Liver (tissue), 9 donors: ENCODE measurements around the gene NAT14. TPM values are rescaled to one million over a fixed set of nuclear protein-coding genes. Genes with fewer than 3 reads are reported as not detected.
A peak's percentile ranks its signal among the peaks of the same experiment; 100 is the strongest.

ENCODE experiments used
- DNase-seq: peaks from one replicate; pipeline ENCODE4 v3.0.0-alpha.2; 2017; ENCODE audit warnings: low spot score
- H3K27ac ChIP-seq, 2 donors: one replicate each; pipeline ENCODE4 v1.7.0; 2013; ENCODE audit warnings: inconsistent platforms in 2 of 2, low read length in 2 of 2, control low read depth in 1 of 2, low read depth in 1 of 2, mild to moderate bottlenecking in 1 of 2
- H3K27me3 ChIP-seq, 4 donors: one replicate each; pipeline versions ENCODE4 v1.6.1 to v1.7.0; 2013; ENCODE audit warnings: low read length in 3 of 4, inconsistent platforms in 1 of 4, mild to moderate bottlenecking in 1 of 4, moderate library complexity in 1 of 4; ENCODE audit not compliant: control insufficient read depth in 4 of 4, insufficient read depth in 4 of 4
- H3K36me3 ChIP-seq, 4 donors: one replicate each; pipeline versions ENCODE4 v1.6.1 to v1.7.0; 2013; ENCODE audit warnings: low read length in 3 of 4, mild to moderate bottlenecking in 3 of 4, low read depth in 1 of 4, moderate library complexity in 1 of 4; ENCODE audit not compliant: control insufficient read depth in 4 of 4, insufficient read depth in 3 of 4
- H3K4me1 ChIP-seq, 4 donors: one replicate each; pipeline versions ENCODE4 v1.6.1 to v1.7.0; 2013; ENCODE audit warnings: low read length in 3 of 4, mild to moderate bottlenecking in 3 of 4, moderate library complexity in 1 of 4; ENCODE audit not compliant: control insufficient read depth in 4 of 4, insufficient read depth in 4 of 4
- H3K4me3 ChIP-seq, 3 donors: one replicate each; pipeline versions ENCODE4 v1.6.1 to v1.7.0; 2013; ENCODE audit warnings: low read length in 3 of 3, control low read depth in 1 of 3, low read depth in 1 of 3, mild to moderate bottlenecking in 1 of 3
- H3K9ac ChIP-seq, 2 donors: one replicate each; pipeline ENCODE4 v1.7.0; 2013; ENCODE audit warnings: low read length in 2 of 2, mild to moderate bottlenecking in 2 of 2, moderate library complexity in 2 of 2, control low read depth in 1 of 2, low read depth in 1 of 2
- H3K9me3 ChIP-seq, 4 donors: one replicate each; pipeline versions ENCODE4 v1.6.1 to v1.7.0; 2013; ENCODE audit warnings: low read length in 3 of 4; ENCODE audit not compliant: control insufficient read depth in 4 of 4
- EGR1 ChIP-seq, 2 donors: IDR thresholded peaks; 2 replicates each; pipeline ENCODE4 v1.6.1; 2016 to 2018; ENCODE audit warnings: antibody characterized with exemption in 2 of 2, low read depth in 2 of 2
- FOXA1 ChIP-seq: IDR thresholded peaks from 2 replicates; pipeline ENCODE4 v1.6.1; 2016; ENCODE audit warnings: antibody characterized with exemption
- FOXA2 ChIP-seq: IDR thresholded peaks from 2 replicates; pipeline ENCODE4 v1.6.1; 2016; ENCODE audit warnings: antibody characterized with exemption
- GABPA ChIP-seq, 2 donors: IDR thresholded peaks in 1 of 2; conservative IDR thresholded peaks in 1 of 2; 2 replicates each; pipeline ENCODE4 v1.6.1; 2016; ENCODE audit warnings: antibody characterized with exemption in 2 of 2, mild to moderate bottlenecking in 1 of 2, moderate library complexity in 1 of 2
- HNF4A ChIP-seq, 2 donors: conservative IDR thresholded peaks; 2 replicates each; pipeline ENCODE4 v1.6.1; 2016; ENCODE audit warnings: antibody characterized with exemption in 2 of 2, mild to moderate bottlenecking in 2 of 2
- HNF4G ChIP-seq: IDR thresholded peaks from 2 replicates; pipeline ENCODE4 v1.6.1; 2016; ENCODE audit warnings: antibody characterized with exemption
- JUND ChIP-seq, 2 donors: IDR thresholded peaks; 2 replicates each; pipeline ENCODE4 v1.6.1; 2016; ENCODE audit warnings: antibody characterized with exemption in 2 of 2
- NR2F2 ChIP-seq: IDR thresholded peaks from 2 replicates; pipeline ENCODE4 v1.6.1; 2016; ENCODE audit warnings: antibody characterized with exemption
- RAD21 ChIP-seq, 2 donors: IDR thresholded peaks; 2 replicates each; pipeline ENCODE4 v1.6.1; 2016; ENCODE audit warnings: antibody characterized with exemption in 2 of 2, mild to moderate bottlenecking in 2 of 2
- RXRA ChIP-seq, 2 donors: IDR thresholded peaks; 2 replicates each; pipeline ENCODE4 v1.6.1; 2017 to 2018; ENCODE audit warnings: antibody characterized with exemption in 2 of 2, mild to moderate bottlenecking in 1 of 2
- SP1 ChIP-seq: IDR thresholded peaks from 2 replicates; pipeline ENCODE4 v1.6.1; 2018; ENCODE audit warnings: antibody characterized with exemption, mild to moderate bottlenecking
- TAF1 ChIP-seq: conservative IDR thresholded peaks from 2 replicates; pipeline ENCODE4 v1.6.1; 2016; ENCODE audit warnings: antibody characterized with exemption, mild to moderate bottlenecking
- YY1 ChIP-seq: IDR thresholded peaks from 2 replicates; pipeline ENCODE4 v1.6.1; 2016; ENCODE audit warnings: antibody characterized with exemption, mild to moderate bottlenecking
- WGBS: extraction: QIAGEN DNeasy Blood & Tissue Kit; methylation state at CpG from one replicate; pipeline ENCODE4 v1.1.7; 2013; 5-methylcytosine and 5-hydroxymethylcytosine counted together
- polyA plus RNA-seq, 2 donors: library from polyadenylated mRNA; stranded (reverse) in 1 of 2; unstranded in 1 of 2; fragments of 200-250 nt in 1 of 2; fragments of >200 nt in 1 of 2; fragmentation: Nextera tagmentation in 1 of 2; extraction: Ambion mirVana in 1 of 2; gene quantifications; one replicate each; pipeline versions ENCODE4 v1.2.1 to v1.2.3, GENCODE V29; 2013 to 2015
- total RNA-seq, 2 donors: library from RNA; depleted of rRNA; stranded (reverse); fragments of >200 nt; gene quantifications; one replicate each; pipeline ENCODE4 v1.2.3, GENCODE V29; 2014
- TF ChIP-seq, protein P1 (sequence below): IDR thresholded peaks from 2 replicates; pipeline ENCODE4 v1.6.1; 2016; ENCODE audit warnings: antibody characterized with exemption
- TF ChIP-seq, protein P2 (sequence below): IDR thresholded peaks from 2 replicates; pipeline ENCODE4 v1.6.1; 2016; ENCODE audit warnings: antibody characterized with exemption
- TF ChIP-seq, protein P3 (sequence below): fragments of 150-350 bp; IDR thresholded peaks from 2 replicates; pipeline ENCODE4 v1.5.1; 2017; ENCODE audit warnings: improper control_type of control experiment, low read depth, low read length; ENCODE audit not compliant: missing input control
- TF ChIP-seq, protein P4 (sequence below): IDR thresholded peaks from 2 replicates; pipeline ENCODE4 v1.6.1; 2016; ENCODE audit warnings: antibody characterized with exemption
- TF ChIP-seq, protein P5 (sequence below): IDR thresholded peaks from 2 replicates; pipeline ENCODE4 v1.6.1; 2016; ENCODE audit warnings: antibody characterized with exemption, mild to moderate bottlenecking
- donor health status: healthy.
- donor health status: healthy.
- donor health status: healthy.
- donor health status: healthy.
- donor health status: healthy.

NAT14 gene
- total and polyA plus RNA-seq, 4 donors: 1.4 to 3.7 (median 3.0) TPM

DNA sequence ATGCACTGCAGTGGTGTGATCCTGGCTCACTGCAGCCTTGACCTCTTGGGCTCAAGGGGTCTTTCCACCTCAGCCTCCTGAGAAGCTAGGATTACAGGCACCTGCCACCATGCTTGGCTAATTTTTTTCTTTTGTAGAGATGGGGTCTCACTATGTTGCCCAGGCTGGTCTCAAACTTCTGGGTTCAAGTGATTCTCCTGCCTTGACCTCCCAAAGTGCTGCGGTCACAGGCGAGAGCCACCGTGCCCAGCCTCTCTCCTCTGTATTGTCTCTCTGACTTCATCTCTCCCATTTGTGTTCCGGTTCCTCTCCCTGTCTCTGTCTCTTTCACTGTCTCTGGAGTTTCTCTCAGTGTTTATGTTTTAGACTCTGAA, 18.8 kb upstream of the NAT14 start:
- TF ChIP-seq, protein P1, sequence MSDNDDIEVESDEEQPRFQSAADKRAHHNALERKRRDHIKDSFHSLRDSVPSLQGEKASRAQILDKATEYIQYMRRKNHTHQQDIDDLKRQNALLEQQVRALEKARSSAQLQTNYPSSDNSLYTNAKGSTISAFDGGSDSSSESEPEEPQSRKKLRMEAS: no peak
- no peak for TF ChIP-seq EGR1 (IDR thresholded peaks at IDR 0.05; ENCODE audit: low read depth in 2 of 2)
- TF ChIP-seq, protein P2, sequence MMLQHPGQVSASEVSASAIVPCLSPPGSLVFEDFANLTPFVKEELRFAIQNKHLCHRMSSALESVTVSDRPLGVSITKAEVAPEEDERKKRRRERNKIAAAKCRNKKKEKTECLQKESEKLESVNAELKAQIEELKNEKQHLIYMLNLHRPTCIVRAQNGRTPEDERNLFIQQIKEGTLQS: no peak
- no peak for TF ChIP-seq NR2F2
- Histone ChIP-seq H3K9me3 (no peaks in the 10 kb centered on the region), H3K9ac (no peak overlapping the region), H3K27ac (no peak overlapping the region), H3K27me3 (no peaks in the 10 kb centered on the region), H3K4me1 (peaks cover 8 to 25% (median 18%) of the 10 kb centered on the region in 4 donors), H3K36me3 (no peaks in the 10 kb centered on the region), H3K4me3 (no peak overlapping the region)
- DNase-seq: no peak
- WGBS: 81% methylated on average over 4 of the region's 4 CpGs

DNA sequence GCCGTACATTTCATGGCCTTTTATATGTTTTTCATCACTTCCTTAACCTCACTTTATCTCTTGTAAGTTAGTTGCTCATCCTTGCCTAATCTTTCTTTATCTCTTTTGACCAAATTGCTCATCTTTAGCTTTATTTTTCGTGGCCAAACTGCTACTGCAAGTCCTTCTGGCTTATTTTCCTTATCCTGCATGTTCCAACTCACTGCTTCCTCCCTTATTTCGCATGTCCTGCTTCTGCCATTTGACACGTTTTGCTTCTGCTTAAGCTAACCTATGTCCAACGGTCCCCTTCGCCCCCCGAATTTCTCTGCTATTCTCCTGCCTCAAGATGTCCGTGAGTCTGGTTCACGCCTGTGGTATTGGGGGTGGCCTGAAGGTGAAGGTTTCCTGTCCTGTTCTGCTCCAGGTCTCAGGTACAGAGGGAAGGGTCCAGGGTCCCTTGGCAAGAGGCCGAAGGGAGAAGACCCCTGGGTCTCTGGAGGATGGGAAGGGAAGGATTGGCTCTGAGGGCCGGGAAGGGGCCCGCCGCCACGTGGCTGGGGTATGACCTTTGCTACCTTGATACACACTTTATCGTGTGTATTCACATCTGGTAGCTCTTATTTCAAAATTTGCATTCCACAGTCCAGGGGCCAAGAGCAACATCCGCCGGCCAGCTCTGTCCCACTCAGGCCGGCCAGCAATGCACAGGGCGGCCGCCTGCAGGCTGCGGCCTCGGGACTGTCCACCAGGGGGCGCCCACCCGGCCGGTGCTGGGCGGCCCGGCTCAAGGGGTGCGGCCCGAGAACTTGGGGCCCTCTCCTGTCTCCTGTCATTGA, 17.5 kb upstream of the NAT14 start:
- peak; percentile 89 for DNase-seq
- H3K9ac ChIP-seq: peak overlapping the region in 1 of 2 donors; percentile 0
- TF ChIP-seq FOXA1 (no peak), RXRA (IDR thresholded peaks at IDR 0.05) (peak; percentile 65 to 68), JUND (IDR thresholded peaks at IDR 0.05) (no peak), EGR1 (IDR thresholded peaks at IDR 0.05; ENCODE audit: low read depth in 2 of 2) (no peak), YY1 (peak; percentile 39), HNF4A (conservative IDR thresholded peaks at IDR 0.05) (peak; percentile 89 to 90), SP1 (peak; percentile 88), RAD21 (IDR thresholded peaks at IDR 0.05) (peak; percentile 72 to 81), NR2F2 (peak; percentile 83), GABPA (IDR thresholded peaks at IDR 0.05 in 1 of 2, conservative IDR thresholded peaks at IDR 0.05 in 1 of 2) (peak in 1 of 2 donors; percentile 73), FOXA2 (no peak), HNF4G (peak; percentile 65), TAF1 (no peak)
- TF ChIP-seq, protein P3, sequence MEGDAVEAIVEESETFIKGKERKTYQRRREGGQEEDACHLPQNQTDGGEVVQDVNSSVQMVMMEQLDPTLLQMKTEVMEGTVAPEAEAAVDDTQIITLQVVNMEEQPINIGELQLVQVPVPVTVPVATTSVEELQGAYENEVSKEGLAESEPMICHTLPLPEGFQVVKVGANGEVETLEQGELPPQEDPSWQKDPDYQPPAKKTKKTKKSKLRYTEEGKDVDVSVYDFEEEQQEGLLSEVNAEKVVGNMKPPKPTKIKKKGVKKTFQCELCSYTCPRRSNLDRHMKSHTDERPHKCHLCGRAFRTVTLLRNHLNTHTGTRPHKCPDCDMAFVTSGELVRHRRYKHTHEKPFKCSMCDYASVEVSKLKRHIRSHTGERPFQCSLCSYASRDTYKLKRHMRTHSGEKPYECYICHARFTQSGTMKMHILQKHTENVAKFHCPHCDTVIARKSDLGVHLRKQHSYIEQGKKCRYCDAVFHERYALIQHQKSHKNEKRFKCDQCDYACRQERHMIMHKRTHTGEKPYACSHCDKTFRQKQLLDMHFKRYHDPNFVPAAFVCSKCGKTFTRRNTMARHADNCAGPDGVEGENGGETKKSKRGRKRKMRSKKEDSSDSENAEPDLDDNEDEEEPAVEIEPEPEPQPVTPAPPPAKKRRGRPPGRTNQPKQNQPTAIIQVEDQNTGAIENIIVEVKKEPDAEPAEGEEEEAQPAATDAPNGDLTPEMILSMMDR: peak; percentile 97
- TF ChIP-seq, protein P1: peak; percentile 68
- TF ChIP-seq, protein P2: no peak
- TF ChIP-seq, protein P4, sequence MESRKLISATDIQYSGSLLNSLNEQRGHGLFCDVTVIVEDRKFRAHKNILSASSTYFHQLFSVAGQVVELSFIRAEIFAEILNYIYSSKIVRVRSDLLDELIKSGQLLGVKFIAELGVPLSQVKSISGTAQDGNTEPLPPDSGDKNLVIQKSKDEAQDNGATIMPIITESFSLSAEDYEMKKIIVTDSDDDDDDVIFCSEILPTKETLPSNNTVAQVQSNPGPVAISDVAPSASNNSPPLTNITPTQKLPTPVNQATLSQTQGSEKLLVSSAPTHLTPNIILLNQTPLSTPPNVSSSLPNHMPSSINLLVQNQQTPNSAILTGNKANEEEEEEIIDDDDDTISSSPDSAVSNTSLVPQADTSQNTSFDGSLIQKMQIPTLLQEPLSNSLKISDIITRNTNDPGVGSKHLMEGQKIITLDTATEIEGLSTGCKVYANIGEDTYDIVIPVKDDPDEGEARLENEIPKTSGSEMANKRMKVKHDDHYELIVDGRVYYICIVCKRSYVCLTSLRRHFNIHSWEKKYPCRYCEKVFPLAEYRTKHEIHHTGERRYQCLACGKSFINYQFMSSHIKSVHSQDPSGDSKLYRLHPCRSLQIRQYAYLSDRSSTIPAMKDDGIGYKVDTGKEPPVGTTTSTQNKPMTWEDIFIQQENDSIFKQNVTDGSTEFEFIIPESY: no peak
- TF ChIP-seq, protein P5, sequence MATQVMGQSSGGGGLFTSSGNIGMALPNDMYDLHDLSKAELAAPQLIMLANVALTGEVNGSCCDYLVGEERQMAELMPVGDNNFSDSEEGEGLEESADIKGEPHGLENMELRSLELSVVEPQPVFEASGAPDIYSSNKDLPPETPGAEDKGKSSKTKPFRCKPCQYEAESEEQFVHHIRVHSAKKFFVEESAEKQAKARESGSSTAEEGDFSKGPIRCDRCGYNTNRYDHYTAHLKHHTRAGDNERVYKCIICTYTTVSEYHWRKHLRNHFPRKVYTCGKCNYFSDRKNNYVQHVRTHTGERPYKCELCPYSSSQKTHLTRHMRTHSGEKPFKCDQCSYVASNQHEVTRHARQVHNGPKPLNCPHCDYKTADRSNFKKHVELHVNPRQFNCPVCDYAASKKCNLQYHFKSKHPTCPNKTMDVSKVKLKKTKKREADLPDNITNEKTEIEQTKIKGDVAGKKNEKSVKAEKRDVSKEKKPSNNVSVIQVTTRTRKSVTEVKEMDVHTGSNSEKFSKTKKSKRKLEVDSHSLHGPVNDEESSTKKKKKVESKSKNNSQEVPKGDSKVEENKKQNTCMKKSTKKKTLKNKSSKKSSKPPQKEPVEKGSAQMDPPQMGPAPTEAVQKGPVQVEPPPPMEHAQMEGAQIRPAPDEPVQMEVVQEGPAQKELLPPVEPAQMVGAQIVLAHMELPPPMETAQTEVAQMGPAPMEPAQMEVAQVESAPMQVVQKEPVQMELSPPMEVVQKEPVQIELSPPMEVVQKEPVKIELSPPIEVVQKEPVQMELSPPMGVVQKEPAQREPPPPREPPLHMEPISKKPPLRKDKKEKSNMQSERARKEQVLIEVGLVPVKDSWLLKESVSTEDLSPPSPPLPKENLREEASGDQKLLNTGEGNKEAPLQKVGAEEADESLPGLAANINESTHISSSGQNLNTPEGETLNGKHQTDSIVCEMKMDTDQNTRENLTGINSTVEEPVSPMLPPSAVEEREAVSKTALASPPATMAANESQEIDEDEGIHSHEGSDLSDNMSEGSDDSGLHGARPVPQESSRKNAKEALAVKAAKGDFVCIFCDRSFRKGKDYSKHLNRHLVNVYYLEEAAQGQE: no peak
- H3K36me3 ChIP-seq: no peaks in the 10 kb centered on the region
- H3K4me3 ChIP-seq: no peak overlapping the region
- H3K9me3 ChIP-seq: no peaks in the 10 kb centered on the region
- H3K27me3 ChIP-seq: no peaks in the 10 kb centered on the region
- H3K27ac ChIP-seq: peak overlapping the region; percentile 55 to 75
- H3K4me1 ChIP-seq: peaks cover 6 to 21% (median 14%) of the 10 kb centered on the region in 4 donors
- 29% methylated on average over 29 of the region's 29 CpGs for WGBS
